Thyroid gland (tissue), 4 donors: ENCODE results near the gene MPIG6B. TPM values are rescaled to one million over a fixed set of nuclear protein-coding genes. Genes with fewer than 3 reads are reported as not detected.
A peak's percentile ranks its signal among the peaks of the same experiment; 100 is the strongest.

Experiments used
- DNase-seq, 2 donors: peaks; one replicate each; pipeline ENCODE4 v3.0.0-alpha.2; 2019
- H3K27ac ChIP-seq, 3 donors: fragments of 200-600 bp; sonication (generic); 1 replicate in 2 of 3; 2 replicates in 1 of 3; pipeline ENCODE4 v1.5.1; 2016 to 2019; ENCODE audit warnings: mild to moderate bottlenecking in 1 of 3, moderate library complexity in 1 of 3
- H3K27me3 ChIP-seq: fragments of 200-600 bp; sonication (generic); one replicate; pipeline ENCODE4 v1.5.1; 2019
- H3K36me3 ChIP-seq, 2 donors: fragments of 200-600 bp; sonication (generic); one replicate each; pipeline ENCODE4 v1.5.1; 2016 to 2019
- H3K4me1 ChIP-seq, 2 donors: fragments of 200-600 bp; sonication (generic); one replicate each; pipeline ENCODE4 v1.5.1; 2017 to 2019
- H3K4me3 ChIP-seq, 3 donors: fragments of 200-600 bp; sonication (generic); replicated peaks in 1 of 3; 1 replicate in 2 of 3; 2 replicates in 1 of 3; pipeline ENCODE4 v1.5.1; 2016; ENCODE audit warnings: mild to moderate bottlenecking in 1 of 3
- H3K9me3 ChIP-seq: fragments of 200-600 bp; sonication (generic); one replicate; pipeline ENCODE4 v1.5.1; 2017
- POLR2A ChIP-seq, 2 donors: fragments of 450-650 bp; IDR thresholded peaks; one replicate each; pipeline ENCODE4 v1.6.1; 2017; ENCODE audit warnings: antibody characterized with exemption in 2 of 2, mild to moderate bottlenecking in 2 of 2, moderate library complexity in 1 of 2
- WGBS, 2 donors: methylation state at CpG; one replicate each; pipeline ENCODE4 v1.1.5; 2017; 5-methylcytosine and 5-hydroxymethylcytosine counted together
- intact Hi-C: fragments of 100-400 bp; cut with DNase I; formaldehyde crosslinking; loops from one replicate; pipeline ENCODE4 v1.15.1; 2023
- total RNA-seq, 4 donors: library from RNA; depleted of rRNA; stranded (reverse); fragments of >200 nt; gene quantifications; one replicate each; pipeline ENCODE4 v1.2.3, GENCODE V29; 2016
- TF ChIP-seq, protein P1 (sequence below), 6 experiments: fragments of 200-600 bp in 3 of 6; fragments of 450-650 bp in 3 of 6; sonication (generic) in 3 of 6; IDR thresholded peaks; one replicate each; pipeline ENCODE4 v1.5.1; 2016 to 2019; ENCODE audit warnings: antibody characterized with exemption in 6 of 6, mild to moderate bottlenecking in 2 of 6, inconsistent platforms in 1 of 6, moderate library complexity in 1 of 6

The MPIG6B gene
- total RNA-seq, 4 donors from 2014 or later, result 0.54 to 1.8 TPM; not detected in 2

DNA sequence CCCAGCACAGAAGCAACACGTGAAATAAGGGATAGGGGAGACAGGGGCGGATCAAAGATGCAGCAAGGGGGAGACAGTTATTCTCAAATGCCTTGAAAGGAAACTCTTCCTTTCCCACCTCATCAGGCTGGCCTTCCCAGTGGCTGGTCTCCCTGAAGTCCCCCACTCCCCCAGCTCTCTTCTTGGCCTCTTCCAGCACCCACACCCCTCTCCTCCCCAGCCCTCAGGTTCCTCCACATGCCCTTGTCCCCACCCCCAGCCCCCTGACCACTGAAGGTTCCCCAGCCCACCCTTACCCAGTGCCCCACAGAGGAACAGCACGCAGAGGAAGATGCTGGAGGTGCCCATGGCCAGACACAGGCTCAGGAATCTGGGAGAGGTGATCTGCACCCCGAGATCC, 9.7 kb upstream of the MPIG6B start:
- Histone ChIP-seq H3K27me3 (no peaks in the 10 kb centered on the region), H3K4me1 (peaks cover 22 to 39% of the 10 kb centered on the region in 2 donors), H3K36me3 (no peaks in the 10 kb centered on the region), H3K9me3 (no peaks in the 10 kb centered on the region), H3K4me3 (no peak overlapping the region), H3K27ac (peak overlapping the region; percentile 67 to 85 (median 84))
- intact Hi-C loops, result no loop called here
- WGBS, 2 donors, result 47 to 89% methylated on average over 2 to 4 of the region's 4 CpGs
- no peak for DNase-seq
- no peak for TF ChIP-seq POLR2A (IDR thresholded peaks at IDR 0.05)
- TF ChIP-seq, protein P1, sequence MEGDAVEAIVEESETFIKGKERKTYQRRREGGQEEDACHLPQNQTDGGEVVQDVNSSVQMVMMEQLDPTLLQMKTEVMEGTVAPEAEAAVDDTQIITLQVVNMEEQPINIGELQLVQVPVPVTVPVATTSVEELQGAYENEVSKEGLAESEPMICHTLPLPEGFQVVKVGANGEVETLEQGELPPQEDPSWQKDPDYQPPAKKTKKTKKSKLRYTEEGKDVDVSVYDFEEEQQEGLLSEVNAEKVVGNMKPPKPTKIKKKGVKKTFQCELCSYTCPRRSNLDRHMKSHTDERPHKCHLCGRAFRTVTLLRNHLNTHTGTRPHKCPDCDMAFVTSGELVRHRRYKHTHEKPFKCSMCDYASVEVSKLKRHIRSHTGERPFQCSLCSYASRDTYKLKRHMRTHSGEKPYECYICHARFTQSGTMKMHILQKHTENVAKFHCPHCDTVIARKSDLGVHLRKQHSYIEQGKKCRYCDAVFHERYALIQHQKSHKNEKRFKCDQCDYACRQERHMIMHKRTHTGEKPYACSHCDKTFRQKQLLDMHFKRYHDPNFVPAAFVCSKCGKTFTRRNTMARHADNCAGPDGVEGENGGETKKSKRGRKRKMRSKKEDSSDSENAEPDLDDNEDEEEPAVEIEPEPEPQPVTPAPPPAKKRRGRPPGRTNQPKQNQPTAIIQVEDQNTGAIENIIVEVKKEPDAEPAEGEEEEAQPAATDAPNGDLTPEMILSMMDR (IDR thresholded peaks at IDR 0.05), result no peak

DNA sequence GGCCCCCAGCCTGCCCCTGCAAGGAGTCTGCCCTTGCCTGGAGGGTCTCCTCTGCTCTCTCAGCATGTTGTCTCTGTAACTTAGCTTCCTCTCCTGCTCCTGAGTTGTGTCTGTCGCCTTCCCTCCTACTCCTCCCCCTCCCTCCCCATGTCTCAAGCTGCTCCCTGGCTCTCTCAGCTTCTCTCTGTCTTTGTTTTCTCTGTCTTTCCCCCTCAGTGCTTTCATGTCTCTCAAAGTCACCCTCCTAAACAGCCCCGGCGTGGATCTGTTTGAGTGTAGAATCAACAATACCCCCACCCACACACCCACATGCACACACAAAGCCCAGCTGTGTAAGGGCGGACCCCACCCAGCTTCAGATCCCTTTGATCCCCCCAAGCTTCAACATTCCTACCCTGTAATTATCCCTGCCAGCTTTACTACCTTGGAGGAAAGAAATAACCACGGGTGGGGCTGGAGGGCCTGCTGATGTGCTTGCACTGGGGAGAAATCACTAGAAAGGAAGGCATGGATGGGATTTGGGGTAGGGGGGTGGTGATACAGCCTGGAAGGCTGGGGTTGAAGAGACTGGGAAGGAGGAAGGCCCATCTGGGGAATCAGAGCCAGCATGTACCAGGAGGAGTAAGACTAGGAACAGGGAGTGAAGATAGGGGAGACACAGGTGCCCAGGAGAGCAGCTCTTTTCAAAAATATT, 9.0 kb upstream of the MPIG6B start:
- intact Hi-C loops, result no loop called here
- 17 to 33% methylated on average over 5 of the region's 5 CpGs for whole genome bisulfite sequencing, 2 donors
- Histone ChIP-seq H3K27ac (peak overlapping the region; percentile 67 to 85 (median 84)), H3K4me1 (peaks cover 29 to 45% of the 10 kb centered on the region in 2 donors), H3K36me3 (no peaks in the 10 kb centered on the region), H3K4me3 (no peak overlapping the region), H3K27me3 (no peaks in the 10 kb centered on the region), H3K9me3 (no peaks in the 10 kb centered on the region)
- TF ChIP-seq, protein P1 (IDR thresholded peaks at IDR 0.05), result no peak
- no peak for TF ChIP-seq POLR2A (IDR thresholded peaks at IDR 0.05)
- DNase-seq, result peak; percentile 62 to 65

DNA sequence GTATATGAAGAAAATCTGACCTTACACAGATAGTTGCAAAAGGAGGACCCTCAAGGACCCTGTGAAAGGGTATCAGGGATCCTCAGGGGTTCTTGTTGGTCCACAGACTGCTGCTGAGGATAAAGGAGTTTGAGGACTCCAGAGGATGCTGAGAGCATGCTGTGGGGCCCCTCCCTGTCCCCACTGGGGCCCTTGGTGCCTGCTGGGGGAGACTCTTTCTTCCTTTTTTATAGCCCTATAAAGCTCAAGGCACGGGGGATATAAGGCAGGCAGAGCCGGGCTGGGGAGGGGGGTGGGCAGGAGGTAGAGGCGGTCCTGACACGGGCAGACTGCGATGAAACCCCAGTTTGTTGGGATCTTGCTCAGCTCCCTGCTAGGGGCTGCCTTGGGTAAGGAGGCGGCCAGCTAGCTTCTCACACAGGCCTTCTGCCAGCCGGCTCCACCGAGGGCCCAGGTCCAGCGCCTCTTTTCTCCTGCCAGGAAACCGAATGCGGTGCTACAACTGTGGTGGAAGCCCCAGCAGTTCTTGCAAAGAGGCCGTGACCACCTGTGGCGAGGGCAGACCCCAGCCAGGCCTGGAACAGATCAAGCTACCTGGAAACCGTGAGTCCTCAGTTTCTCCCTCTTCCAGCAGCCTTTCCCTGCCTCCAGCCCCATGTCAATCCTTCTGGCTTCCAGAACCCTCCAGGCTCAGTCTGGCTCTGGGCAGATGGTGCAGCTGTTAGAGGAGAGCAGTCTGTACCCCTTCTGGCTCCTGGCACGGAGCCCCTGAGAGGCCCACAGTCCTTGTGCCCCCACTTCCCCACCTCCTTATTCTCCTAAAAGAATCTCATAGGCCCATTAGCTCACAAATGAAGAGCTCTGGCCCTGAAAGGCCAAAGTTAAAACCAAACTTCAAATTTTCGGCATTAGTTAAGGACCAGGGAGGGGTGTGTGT, 7.9 kb upstream of the MPIG6B start, which contains the start of gene LY6G6D:
Gene LY6G6D (plus strand): TSS at position 327 of the 937 bp plus-strand sequence. CDS start 8 bp downstream, at position 335.
- WGBS, 2 donors, result 70 to 72% methylated on average over 9 to 11 of the region's 16 CpGs
- Histone ChIP-seq H3K27me3 (no peaks in the 10 kb centered on the region), H3K4me1 (peaks cover 30 to 44% of the 10 kb centered on the region in 2 donors), H3K4me3 (no peak within 1 kb of the TSS), H3K9me3 (no peaks in the 10 kb centered on the region), H3K27ac (peak within 1 kb of the TSS; percentile 67 to 85 (median 84)), H3K36me3 (no peaks in the 10 kb centered on the region)
- TF ChIP-seq POLR2A (IDR thresholded peaks at IDR 0.05), result no peak
- TF ChIP-seq, protein P1 (IDR thresholded peaks at IDR 0.05), result no peak
- intact Hi-C loops, result no loop called here
- peak in 1 of 2 donors; percentile 28 for DNase-seq

DNA sequence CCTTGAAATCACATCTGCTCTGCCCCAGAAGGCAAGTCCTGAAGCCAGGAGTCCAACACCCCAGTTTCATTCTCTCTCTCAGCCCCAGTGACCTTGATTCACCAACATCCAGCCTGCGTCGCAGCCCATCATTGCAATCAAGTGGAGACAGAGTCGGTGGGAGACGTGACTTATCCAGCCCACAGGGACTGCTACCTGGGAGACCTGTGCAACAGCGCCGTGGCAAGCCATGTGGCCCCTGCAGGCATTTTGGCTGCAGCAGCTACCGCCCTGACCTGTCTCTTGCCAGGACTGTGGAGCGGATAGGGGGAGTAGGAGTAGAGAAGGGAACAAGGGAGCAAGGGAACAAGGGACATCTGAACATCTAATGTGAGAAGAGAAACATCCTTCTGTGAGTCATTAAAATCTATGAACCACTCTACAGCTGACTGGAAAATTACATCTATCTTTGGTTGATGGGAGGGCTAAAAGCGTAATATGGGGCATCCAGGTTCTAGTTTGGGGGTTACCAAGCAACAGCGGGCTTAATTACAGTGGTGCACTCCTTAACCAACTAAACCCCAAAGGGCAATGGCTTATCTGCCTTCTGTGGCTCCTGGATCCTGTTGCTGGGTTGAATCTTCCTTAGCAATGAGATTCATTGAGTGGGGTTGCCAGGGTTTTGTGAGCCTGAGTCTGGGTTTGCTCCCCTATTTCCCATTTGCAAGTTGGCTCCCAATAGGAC, 5.5 kb upstream of the MPIG6B start:
- TF ChIP-seq POLR2A (IDR thresholded peaks at IDR 0.05), result no peak
- TF ChIP-seq, protein P1 (IDR thresholded peaks at IDR 0.05), result peak in 1 of 6 experiments; percentile 19
- intact Hi-C loops, result no loop called here
- H3K9me3 ChIP-seq, result no peaks in the 10 kb centered on the region
- peak overlapping the region; percentile 59 to 78 (median 69) for H3K27ac ChIP-seq
- no peaks in the 10 kb centered on the region for H3K27me3 ChIP-seq
- DNase-seq, result no peak
- H3K4me3 ChIP-seq, result no peak overlapping the region
- H3K4me1 ChIP-seq, result peaks cover 30 to 40% of the 10 kb centered on the region in 2 donors
- WGBS, 2 donors, result 58 to 73% methylated on average over 10 of the region's 10 CpGs
- H3K36me3 ChIP-seq, result no peaks in the 10 kb centered on the region
